HepG2 (cell line): ENCODE measurements around the gene CENPP.

Source experiments
- CTCF ChIP-seq: sonication (generic); formaldehyde crosslinking; IDR thresholded peaks from 2 replicates; pipeline ENCODE4 v1.5.0; 2020; ENCODE audit warnings: mild to moderate bottlenecking, missing genetic modification reagents, moderate library complexity
- MBD4 ChIP-seq: IDR thresholded peaks from 2 replicates; pipeline ENCODE4 v1.6.1; 2012; ENCODE audit warnings: low read length, inconsistent platforms, borderline replicate concordance
- PRDM10 ChIP-seq: sonication (generic); formaldehyde crosslinking; IDR thresholded peaks from 2 replicates; pipeline ENCODE4 v1.4.0; 2020; ENCODE audit warnings: low read depth, missing genetic modification reagents
- SP1 ChIP-seq, 2 experiments: fragments of 450-650 bp in 1 of 2; sonication (generic) in 1 of 2; formaldehyde crosslinking in 1 of 2; IDR thresholded peaks; 2 replicates each; pipeline versions ENCODE4 v1.4.0 to v1.6.1; 2016 to 2020; ENCODE audit warnings: missing genetic modification reagents in 1 of 2
- ZFP90 ChIP-seq: sonication (generic); formaldehyde crosslinking; IDR thresholded peaks from 2 replicates; pipeline ENCODE4 v1.8.0; 2022; ENCODE audit warnings: missing genetic modification reagents, mild to moderate bottlenecking, inconsistent platforms, borderline replicate concordance
- ZNF280B ChIP-seq: sonication (generic); formaldehyde crosslinking; IDR thresholded peaks from 2 replicates; pipeline ENCODE4 v1.5.0; 2020; ENCODE audit warnings: missing genetic modification reagents, mild to moderate bottlenecking, borderline replicate concordance
- ZNF3 ChIP-seq: IDR thresholded peaks from 2 replicates; pipeline ENCODE4 v1.7.0; 2017; ENCODE audit warnings: inconsistent platforms
- ZNF563 ChIP-seq: sonication (generic); formaldehyde crosslinking; IDR thresholded peaks from 2 replicates; pipeline ENCODE4 v1.8.0; 2022; ENCODE audit warnings: mild to moderate bottlenecking, moderate library complexity, missing genetic modification reagents

GRCh38 chr9:92626484-92626883 lies 300.7 kb downstream of the CENPP start:
- no peak for TF ChIP-seq MBD4
- TF ChIP-seq ZFP90 = no peak
- TF ChIP-seq PRDM10 (CRISPR knock-in tag) = no peak
- TF ChIP-seq ZNF563 = no peak
- TF ChIP-seq ZNF3 (CRISPR knock-in tag) = no peak
- no peak for TF ChIP-seq CTCF (CRISPR knock-in tag)
- no peak for TF ChIP-seq ZNF280B (CRISPR knock-in tag)
- TF ChIP-seq SP1 (IDR thresholded peaks at IDR 0.05) = no peak
- no peak for TF ChIP-seq SP1 (CRISPR knock-in tag; IDR thresholded peaks at IDR 0.05)
